GM23338 (cell line): ENCODE results near the gene GALNT6. TPM values are rescaled to one million over a fixed set of nuclear protein-coding genes. Genes with fewer than 3 reads are reported as not detected.

Experiments
- ATAC-seq: fragments of 200-7000 bp; cut with Tn5 transposase; 3 replicates; pipeline ENCODE4 v1.9.1; 2020
- DNase-seq: peaks from one replicate; pipeline ENCODE4 v3.0.0-alpha.2; 2015; ENCODE audit warnings: low spot score
- H2AFZ ChIP-seq: fragments of 200-600 bp; sonication (generic); 2 replicates; pipeline ENCODE4 v1.8.0; 2016; ENCODE audit warnings: antibody characterized with exemption, mild to moderate bottlenecking, moderate library complexity
- H3F3A ChIP-seq: fragments of 200-600 bp; sonication (generic); replicated peaks from 2 replicates; pipeline ENCODE4 v1.8.0; 2017; ENCODE audit warnings: antibody characterized with exemption, mixed run types, low read depth
- H3K27ac ChIP-seq: fragments of 200-600 bp; sonication (generic); 2 replicates; pipeline ENCODE4 v1.6.1; 2016; ENCODE audit warnings: low read depth
- H3K27me3 ChIP-seq: fragments of 200-600 bp; sonication (generic); 2 replicates; pipeline ENCODE4 v1.8.0; 2016; ENCODE audit warnings: mild to moderate bottlenecking, mixed run types, moderate library complexity; ENCODE audit not compliant: insufficient read depth
- H3K36me3 ChIP-seq: fragments of 200-600 bp; sonication (generic); 2 replicates; pipeline ENCODE4 v1.8.0; 2016; ENCODE audit warnings: mild to moderate bottlenecking; ENCODE audit not compliant: insufficient read depth
- H3K4me1 ChIP-seq: fragments of 200-600 bp; sonication (generic); 2 replicates; pipeline ENCODE4 v1.8.0; 2016; ENCODE audit warnings: mild to moderate bottlenecking, moderate library complexity; ENCODE audit not compliant: insufficient read depth
- H3K4me2 ChIP-seq: fragments of 200-600 bp; sonication (generic); 2 replicates; pipeline ENCODE4 v1.7.1; 2017; ENCODE audit warnings: mixed run types
- H3K4me3 ChIP-seq: fragments of 200-600 bp; sonication (generic); 2 replicates; pipeline ENCODE4 v1.6.1; 2016; ENCODE audit warnings: mixed run types
- H3K79me2 ChIP-seq: fragments of 200-600 bp; sonication (generic); replicated peaks from 2 replicates; pipeline ENCODE4 v1.8.0; 2017; ENCODE audit warnings: mild to moderate bottlenecking; ENCODE audit not compliant: insufficient read depth
- H3K9me2 ChIP-seq: fragments of 200-600 bp; sonication (generic); 2 replicates; pipeline ENCODE4 v1.8.0; 2017; ENCODE audit not compliant: insufficient read depth
- H4K20me1 ChIP-seq: fragments of 200-600 bp; sonication (generic); replicated peaks from 2 replicates; pipeline ENCODE4 v1.8.0; 2017; ENCODE audit warnings: mild to moderate bottlenecking; ENCODE audit not compliant: insufficient read depth
- H3K27ac Mint-ChIP-seq: 2 replicates; pipeline ENCODE4 v1.8.0; 2020; ENCODE audit warnings: inconsistent platforms, mild to moderate bottlenecking, moderate library complexity, mixed read lengths
- H3K27me3 Mint-ChIP-seq: 3 replicates; pipeline ENCODE4 v1.8.0; 2022; ENCODE audit warnings: low read depth, mild to moderate bottlenecking, moderate library complexity, mixed read lengths, inconsistent platforms; ENCODE audit not compliant: insufficient read depth, poor library complexity
- H3K36me3 Mint-ChIP-seq: 3 replicates; pipeline ENCODE4 v1.8.0; 2021; ENCODE audit warnings: low read depth, mild to moderate bottlenecking, inconsistent platforms, moderate library complexity, mixed read lengths
- H3K4me1 Mint-ChIP-seq: 3 replicates; pipeline ENCODE4 v1.8.0; 2020; ENCODE audit warnings: mild to moderate bottlenecking, inconsistent platforms, mixed read lengths
- H3K4me3 Mint-ChIP-seq: 3 replicates; pipeline ENCODE4 v1.8.0; 2021; ENCODE audit warnings: moderate library complexity, mild to moderate bottlenecking, inconsistent platforms, mixed read lengths
- H3K9me3 Mint-ChIP-seq: 3 replicates; pipeline ENCODE4 v1.8.0; 2020; ENCODE audit warnings: moderate library complexity, mild to moderate bottlenecking, inconsistent platforms, mixed read lengths
- CREB1 ChIP-seq: fragments of 250-450 bp; sonication (Bioruptor Pico); IDR thresholded peaks from 2 replicates; pipeline ENCODE4 v1.5.0; 2020; ENCODE audit warnings: low read depth, mild to moderate bottlenecking, moderate library complexity
- EZH2 ChIP-seq: fragments of 200-600 bp; sonication (generic); IDR thresholded peaks from one replicate; pipeline ENCODE4 v1.8.0; 2017; ENCODE audit warnings: antibody characterized with exemption, mild to moderate bottlenecking, low read depth; ENCODE audit not compliant: unreplicated experiment
- EZH2phosphoT487 ChIP-seq: fragments of 200-600 bp; sonication (generic); IDR thresholded peaks from one replicate; pipeline ENCODE4 v1.8.1; 2018; ENCODE audit warnings: antibody characterized with exemption; ENCODE audit not compliant: unreplicated experiment
- NANOG ChIP-seq: IDR thresholded peaks from 2 replicates; pipeline ENCODE4 v1.6.1; 2016; ENCODE audit warnings: antibody characterized with exemption, borderline replicate concordance
- POLR2AphosphoS5 ChIP-seq: IDR thresholded peaks from 2 replicates; pipeline ENCODE4 v1.6.1; 2016; ENCODE audit warnings: antibody characterized with exemption, low read depth
- STAT1 ChIP-seq: IDR thresholded peaks from one replicate; pipeline ENCODE4 v1.6.1; 2016; ENCODE audit warnings: antibody characterized with exemption; ENCODE audit not compliant: unreplicated experiment
- ZNF114 ChIP-seq: fragments of 250-450 bp; sonication (Bioruptor Pico); IDR thresholded peaks from 2 replicates; pipeline ENCODE4 v1.5.0; 2020; ENCODE audit warnings: mild to moderate bottlenecking, moderate library complexity
- ZNF331 ChIP-seq: fragments of 250-450 bp; sonication (Bioruptor Pico); IDR thresholded peaks from 2 replicates; pipeline ENCODE4 v1.5.0; 2020; ENCODE audit warnings: low read depth, mild to moderate bottlenecking, moderate library complexity
- polyA plus RNA-seq: library from polyadenylated mRNA; unstranded; fragments of >200 nt; fragmentation: Nextera tagmentation; extraction: Ambion mirVana; gene quantifications from 2 replicates; pipeline ENCODE4 v1.2.1, GENCODE V29; 2016
- total RNA-seq: library from RNA; depleted of rRNA; stranded (reverse); fragments of >200 nt; shearing (Covaris generic); gene quantifications from 2 replicates; pipeline ENCODE4 v1.2.3, GENCODE V29; 2014
- TF ChIP-seq, protein P1 (sequence below), 2 experiments: fragments of 200-600 bp in 1 of 2; sonication (generic) in 1 of 2; conservative IDR thresholded peaks; 2 replicates each; pipeline versions ENCODE4 v1.5.1 to v1.6.1; 2016 to 2017; ENCODE audit warnings: antibody characterized with exemption in 2 of 2, low read depth in 2 of 2, mild to moderate bottlenecking in 2 of 2, moderate library complexity in 1 of 2
- TF ChIP-seq, protein P2 (sequence below): IDR thresholded peaks from one replicate; pipeline ENCODE4 v1.6.1; 2018; ENCODE audit warnings: antibody characterized with exemption; ENCODE audit not compliant: unreplicated experiment
- TF ChIP-seq, protein P3 (sequence below): IDR thresholded peaks from 2 replicates; pipeline ENCODE4 v1.6.1; 2016; ENCODE audit warnings: antibody characterized with exemption

GALNT6 gene
- total and polyA plus RNA-seq, 2 experiments from 2014 or later, result 8.1 to 18.6 TPM

DNA sequence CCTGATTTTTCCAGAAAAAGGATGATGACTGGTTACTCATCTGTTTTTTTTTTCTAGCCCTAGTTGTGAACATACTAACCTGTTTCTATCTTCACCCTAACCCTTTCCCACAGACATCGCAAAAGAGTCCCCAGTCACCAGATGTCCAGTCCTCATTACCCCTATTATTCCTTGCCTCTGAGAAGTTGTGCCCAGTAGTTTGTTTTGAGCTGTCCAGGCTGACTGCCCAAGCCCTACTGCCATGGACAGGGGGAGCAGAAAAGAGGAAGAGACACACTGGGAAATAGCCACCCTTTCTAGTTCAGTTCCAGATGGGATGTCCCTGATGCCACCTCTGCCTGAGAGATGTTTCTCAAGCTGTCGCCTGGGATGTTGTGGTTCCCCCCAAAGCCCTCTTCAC, 30.9 kb downstream of the GALNT6 start:
- no peaks in the 10 kb centered on the region for H3K4me1 ChIP-seq

DNA sequence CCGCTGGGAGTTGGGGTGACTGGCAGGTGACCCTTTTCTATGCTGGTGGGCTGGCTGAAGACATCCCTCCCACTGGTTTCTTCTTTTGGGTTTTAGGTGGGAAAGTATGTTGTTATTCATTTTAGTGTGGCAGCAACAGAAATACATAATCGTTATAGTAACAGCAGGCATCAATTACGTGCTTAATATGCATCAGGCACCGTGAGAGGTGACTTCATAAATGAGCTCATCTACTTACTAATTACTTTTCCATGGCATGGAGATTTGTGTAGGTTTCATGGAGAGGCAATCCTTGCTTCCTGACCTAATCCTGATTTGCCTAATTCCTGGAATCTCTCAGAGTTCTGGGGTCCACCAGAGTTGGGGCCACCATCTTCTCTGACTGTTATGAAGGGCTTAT, 31.4 kb downstream of the GALNT6 start:
- Histone ChIP-seq H3K27ac (no peak overlapping the region), H3K79me2 (no peaks in the 10 kb centered on the region), H4K20me1 (no peaks in the 10 kb centered on the region; the same call in 1 of the 2 replicates), H3K4me1 (no peaks in the 10 kb centered on the region), H3K4me3 (no peak overlapping the region), H2AFZ (no peak overlapping the region), H3K9me2 (no peaks in the 10 kb centered on the region), H3F3A (no peaks in the 10 kb centered on the region), H3K4me2 (no peak overlapping the region), H3K27me3 (no peaks in the 10 kb centered on the region), H3K36me3 (no peaks in the 10 kb centered on the region)
- Mint-ChIP-seq H3K4me3 (no peak overlapping the region; the same call in 2 of the 3 replicates), H3K9me3 (no peaks in the 10 kb centered on the region), H3K4me1 (no peaks in the 10 kb centered on the region), H3K36me3 (peaks cover 20% of the 10 kb centered on the region), H3K27ac (no peak overlapping the region), H3K27me3 (peaks cover 4% of the 10 kb centered on the region)
- ATAC-seq, result no peak
- DNase-seq, result no peak
- TF ChIP-seq POLR2AphosphoS5 (no peak), STAT1 (no peak), EZH2phosphoT487 (no peak), ZNF331 (CRISPR knock-in tag) (no peak), EZH2 (no peak), ZNF114 (CRISPR knock-in tag) (no peak), NANOG (no peak), CREB1 (CRISPR knock-in tag) (no peak)
- TF ChIP-seq, protein P1, sequence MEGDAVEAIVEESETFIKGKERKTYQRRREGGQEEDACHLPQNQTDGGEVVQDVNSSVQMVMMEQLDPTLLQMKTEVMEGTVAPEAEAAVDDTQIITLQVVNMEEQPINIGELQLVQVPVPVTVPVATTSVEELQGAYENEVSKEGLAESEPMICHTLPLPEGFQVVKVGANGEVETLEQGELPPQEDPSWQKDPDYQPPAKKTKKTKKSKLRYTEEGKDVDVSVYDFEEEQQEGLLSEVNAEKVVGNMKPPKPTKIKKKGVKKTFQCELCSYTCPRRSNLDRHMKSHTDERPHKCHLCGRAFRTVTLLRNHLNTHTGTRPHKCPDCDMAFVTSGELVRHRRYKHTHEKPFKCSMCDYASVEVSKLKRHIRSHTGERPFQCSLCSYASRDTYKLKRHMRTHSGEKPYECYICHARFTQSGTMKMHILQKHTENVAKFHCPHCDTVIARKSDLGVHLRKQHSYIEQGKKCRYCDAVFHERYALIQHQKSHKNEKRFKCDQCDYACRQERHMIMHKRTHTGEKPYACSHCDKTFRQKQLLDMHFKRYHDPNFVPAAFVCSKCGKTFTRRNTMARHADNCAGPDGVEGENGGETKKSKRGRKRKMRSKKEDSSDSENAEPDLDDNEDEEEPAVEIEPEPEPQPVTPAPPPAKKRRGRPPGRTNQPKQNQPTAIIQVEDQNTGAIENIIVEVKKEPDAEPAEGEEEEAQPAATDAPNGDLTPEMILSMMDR (conservative IDR thresholded peaks at IDR 0.05; ENCODE audit: low read depth in 2 of 2), result no peak
- TF ChIP-seq, protein P2, sequence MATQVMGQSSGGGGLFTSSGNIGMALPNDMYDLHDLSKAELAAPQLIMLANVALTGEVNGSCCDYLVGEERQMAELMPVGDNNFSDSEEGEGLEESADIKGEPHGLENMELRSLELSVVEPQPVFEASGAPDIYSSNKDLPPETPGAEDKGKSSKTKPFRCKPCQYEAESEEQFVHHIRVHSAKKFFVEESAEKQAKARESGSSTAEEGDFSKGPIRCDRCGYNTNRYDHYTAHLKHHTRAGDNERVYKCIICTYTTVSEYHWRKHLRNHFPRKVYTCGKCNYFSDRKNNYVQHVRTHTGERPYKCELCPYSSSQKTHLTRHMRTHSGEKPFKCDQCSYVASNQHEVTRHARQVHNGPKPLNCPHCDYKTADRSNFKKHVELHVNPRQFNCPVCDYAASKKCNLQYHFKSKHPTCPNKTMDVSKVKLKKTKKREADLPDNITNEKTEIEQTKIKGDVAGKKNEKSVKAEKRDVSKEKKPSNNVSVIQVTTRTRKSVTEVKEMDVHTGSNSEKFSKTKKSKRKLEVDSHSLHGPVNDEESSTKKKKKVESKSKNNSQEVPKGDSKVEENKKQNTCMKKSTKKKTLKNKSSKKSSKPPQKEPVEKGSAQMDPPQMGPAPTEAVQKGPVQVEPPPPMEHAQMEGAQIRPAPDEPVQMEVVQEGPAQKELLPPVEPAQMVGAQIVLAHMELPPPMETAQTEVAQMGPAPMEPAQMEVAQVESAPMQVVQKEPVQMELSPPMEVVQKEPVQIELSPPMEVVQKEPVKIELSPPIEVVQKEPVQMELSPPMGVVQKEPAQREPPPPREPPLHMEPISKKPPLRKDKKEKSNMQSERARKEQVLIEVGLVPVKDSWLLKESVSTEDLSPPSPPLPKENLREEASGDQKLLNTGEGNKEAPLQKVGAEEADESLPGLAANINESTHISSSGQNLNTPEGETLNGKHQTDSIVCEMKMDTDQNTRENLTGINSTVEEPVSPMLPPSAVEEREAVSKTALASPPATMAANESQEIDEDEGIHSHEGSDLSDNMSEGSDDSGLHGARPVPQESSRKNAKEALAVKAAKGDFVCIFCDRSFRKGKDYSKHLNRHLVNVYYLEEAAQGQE, result no peak
- TF ChIP-seq, protein P3, sequence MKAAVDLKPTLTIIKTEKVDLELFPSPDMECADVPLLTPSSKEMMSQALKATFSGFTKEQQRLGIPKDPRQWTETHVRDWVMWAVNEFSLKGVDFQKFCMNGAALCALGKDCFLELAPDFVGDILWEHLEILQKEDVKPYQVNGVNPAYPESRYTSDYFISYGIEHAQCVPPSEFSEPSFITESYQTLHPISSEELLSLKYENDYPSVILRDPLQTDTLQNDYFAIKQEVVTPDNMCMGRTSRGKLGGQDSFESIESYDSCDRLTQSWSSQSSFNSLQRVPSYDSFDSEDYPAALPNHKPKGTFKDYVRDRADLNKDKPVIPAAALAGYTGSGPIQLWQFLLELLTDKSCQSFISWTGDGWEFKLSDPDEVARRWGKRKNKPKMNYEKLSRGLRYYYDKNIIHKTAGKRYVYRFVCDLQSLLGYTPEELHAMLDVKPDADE, result no peak

More for the DNA sequence above, 30.9 kb downstream of the GALNT6 start:
- no peak for TF ChIP-seq EZH2phosphoT487
- TF ChIP-seq, protein P2, result no peak
- TF ChIP-seq ZNF331 (CRISPR knock-in tag), result no peak
- TF ChIP-seq POLR2AphosphoS5, result no peak
- TF ChIP-seq ZNF114 (CRISPR knock-in tag), result no peak
- no peak for TF ChIP-seq NANOG
- TF ChIP-seq CREB1 (CRISPR knock-in tag), result no peak
- no peaks in the 10 kb centered on the region for H3K4me1 Mint-ChIP-seq
- no peaks in the 10 kb centered on the region for H3K36me3 ChIP-seq
- H3K27me3 Mint-ChIP-seq, result peaks cover 4% of the 10 kb centered on the region
- no peak overlapping the region for H3K27ac ChIP-seq
- H3K4me2 ChIP-seq, result no peak overlapping the region
- H3K27ac Mint-ChIP-seq, result no peak overlapping the region
- no peaks in the 10 kb centered on the region for H3F3A ChIP-seq
- no peaks in the 10 kb centered on the region for H3K9me2 ChIP-seq
- no peak for DNase-seq
- no peak overlapping the region for H3K4me3 ChIP-seq
- H3K36me3 Mint-ChIP-seq, result peaks cover 20% of the 10 kb centered on the region
- no peaks in the 10 kb centered on the region for H3K9me3 Mint-ChIP-seq
- no peak for ATAC-seq
- H3K79me2 ChIP-seq, result no peaks in the 10 kb centered on the region
- no peak overlapping the region for H3K4me3 Mint-ChIP-seq
- no peaks in the 10 kb centered on the region; the same call in 1 of the 2 replicates for H4K20me1 ChIP-seq
- H2AFZ ChIP-seq, result no peak overlapping the region
- no peaks in the 10 kb centered on the region for H3K27me3 ChIP-seq
